ENCODE results near the gene MPZL2.

GRCh38 chr11:118312328-118312727, 48.2 kb upstream of the MPZL2 start:
- TF ChIP-seq, protein P1, sequence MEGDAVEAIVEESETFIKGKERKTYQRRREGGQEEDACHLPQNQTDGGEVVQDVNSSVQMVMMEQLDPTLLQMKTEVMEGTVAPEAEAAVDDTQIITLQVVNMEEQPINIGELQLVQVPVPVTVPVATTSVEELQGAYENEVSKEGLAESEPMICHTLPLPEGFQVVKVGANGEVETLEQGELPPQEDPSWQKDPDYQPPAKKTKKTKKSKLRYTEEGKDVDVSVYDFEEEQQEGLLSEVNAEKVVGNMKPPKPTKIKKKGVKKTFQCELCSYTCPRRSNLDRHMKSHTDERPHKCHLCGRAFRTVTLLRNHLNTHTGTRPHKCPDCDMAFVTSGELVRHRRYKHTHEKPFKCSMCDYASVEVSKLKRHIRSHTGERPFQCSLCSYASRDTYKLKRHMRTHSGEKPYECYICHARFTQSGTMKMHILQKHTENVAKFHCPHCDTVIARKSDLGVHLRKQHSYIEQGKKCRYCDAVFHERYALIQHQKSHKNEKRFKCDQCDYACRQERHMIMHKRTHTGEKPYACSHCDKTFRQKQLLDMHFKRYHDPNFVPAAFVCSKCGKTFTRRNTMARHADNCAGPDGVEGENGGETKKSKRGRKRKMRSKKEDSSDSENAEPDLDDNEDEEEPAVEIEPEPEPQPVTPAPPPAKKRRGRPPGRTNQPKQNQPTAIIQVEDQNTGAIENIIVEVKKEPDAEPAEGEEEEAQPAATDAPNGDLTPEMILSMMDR (IDR thresholded peaks at IDR 0.05): no peak
- no peak for TF ChIP-seq POLR2A (IDR thresholded peaks at IDR 0.05)
